SK-N-SH treated with all-trans-retinoic acid at 6 μM for 48 hours (cell line): Measurements from ENCODE around the gene GFI1B.

Source experiments
- CREB5 ChIP-seq: fragments of 250-450 bp; sonication (Bioruptor Pico); IDR thresholded peaks from 2 replicates; pipeline ENCODE4 v1.5.1; 2020; ENCODE audit warnings: low read depth, mild to moderate bottlenecking, moderate library complexity
- PATZ1 ChIP-seq: fragments of 250-450 bp; sonication (Bioruptor Pico); IDR thresholded peaks from 2 replicates; pipeline ENCODE4 v1.8.0; 2020; ENCODE audit warnings: mild to moderate bottlenecking, moderate library complexity, borderline replicate concordance
- PPARA ChIP-seq: fragments of 250-450 bp; sonication (Bioruptor Pico); IDR thresholded peaks from 2 replicates; pipeline ENCODE4 v1.5.0; 2020; ENCODE audit warnings: mild to moderate bottlenecking, borderline replicate concordance
- RARB ChIP-seq: fragments of 250-450 bp; sonication (Bioruptor Pico); IDR thresholded peaks from 2 replicates; pipeline ENCODE4 v1.8.0; 2021; ENCODE audit warnings: mild to moderate bottlenecking, moderate library complexity
- SNAI2 ChIP-seq: fragments of 250-450 bp; sonication (Bioruptor Pico); IDR thresholded peaks from 2 replicates; pipeline ENCODE4 v1.5.0; 2020; ENCODE audit warnings: mild to moderate bottlenecking, moderate library complexity
- TSHZ2 ChIP-seq: fragments of 250-450 bp; sonication (Bioruptor Pico); IDR thresholded peaks from 2 replicates; pipeline ENCODE4 v1.5.0; 2020; ENCODE audit warnings: mild to moderate bottlenecking, moderate library complexity
- ZC3H10 ChIP-seq: fragments of 250-450 bp; sonication (Bioruptor Pico); IDR thresholded peaks from 2 replicates; pipeline ENCODE4 v1.5.1; 2021; ENCODE audit warnings: mild to moderate bottlenecking, moderate library complexity
- ZFP3 ChIP-seq: fragments of 250-450 bp; sonication (Bioruptor Pico); IDR thresholded peaks from 2 replicates; pipeline ENCODE4 v1.5.0; 2020; ENCODE audit warnings: mild to moderate bottlenecking, moderate library complexity
- ZFP30 ChIP-seq: fragments of 450-650 bp; formaldehyde crosslinking; IDR thresholded peaks from 2 replicates; pipeline ENCODE4 v1.5.0; 2022; ENCODE audit warnings: mild to moderate bottlenecking, moderate library complexity
- ZNF70 ChIP-seq: fragments of 450-650 bp; formaldehyde crosslinking; IDR thresholded peaks from 2 replicates; pipeline ENCODE4 v1.5.0; 2020; ENCODE audit warnings: mild to moderate bottlenecking, moderate library complexity

- TF ChIP-seq PATZ1 (CRISPR knock-in tag): no peak
- TF ChIP-seq SNAI2 (CRISPR knock-in tag): no peak
- no peak for TF ChIP-seq ZC3H10 (CRISPR knock-in tag)
- no peak for TF ChIP-seq CREB5
- no peak for TF ChIP-seq RARB (CRISPR knock-in tag)
- TF ChIP-seq ZFP3 (CRISPR knock-in tag): no peak
- TF ChIP-seq TSHZ2 (CRISPR knock-in tag): no peak
- TF ChIP-seq ZFP30 (CRISPR knock-in tag): no peak
- no peak for TF ChIP-seq ZNF70
- no peak for TF ChIP-seq PPARA (CRISPR knock-in tag)
These were observed 27.5 kb downstream of the GFI1B start for GRCh38 chr9:133005957-133006356.
